H9 (cell line): ENCODE data around the gene MTF1. TPM values are rescaled to one million over a fixed set of nuclear protein-coding genes. Genes with fewer than 3 reads are reported as not detected.

Experiments
- DNase-seq: peaks from one replicate; pipeline ENCODE4 v3.0.0-alpha.2; 2017
- H2AFZ ChIP-seq: one replicate; pipeline ENCODE4 v1.6.1; 2013; ENCODE audit warnings: mild to moderate bottlenecking, low read length, control low read depth, moderate library complexity
- H2AK5ac ChIP-seq: 2 replicates; pipeline ENCODE4 v1.6.1; 2013; ENCODE audit warnings: low read length, control low read depth, mixed read lengths; ENCODE audit not compliant: insufficient read length
- H2BK120ac ChIP-seq: one replicate; pipeline ENCODE4 v1.6.1; 2013; ENCODE audit warnings: low read depth, mild to moderate bottlenecking, low read length, control low read depth, inconsistent platforms; ENCODE audit not compliant: poor library complexity, severe bottlenecking
- H2BK12ac ChIP-seq: 2 replicates; pipeline ENCODE4 v1.6.1; 2013; ENCODE audit warnings: low read length, control low read depth, mixed read lengths, low read depth; ENCODE audit not compliant: insufficient read length
- H2BK15ac ChIP-seq: 2 replicates; pipeline ENCODE4 v1.6.1; 2013; ENCODE audit warnings: low read depth, low read length, control low read depth
- H2BK20ac ChIP-seq: one replicate; pipeline ENCODE4 v1.6.1; 2013; ENCODE audit warnings: low read depth, mild to moderate bottlenecking, low read length, control low read depth, inconsistent platforms; ENCODE audit not compliant: poor library complexity, severe bottlenecking
- H2BK5ac ChIP-seq: 2 replicates; pipeline ENCODE4 v1.6.1; 2013; ENCODE audit warnings: low read length, control low read depth, mixed read lengths; ENCODE audit not compliant: insufficient read length
- H3K14ac ChIP-seq: 2 replicates; pipeline ENCODE4 v1.6.1; 2013; ENCODE audit warnings: low read length, control low read depth; ENCODE audit not compliant: insufficient read depth
- H3K18ac ChIP-seq: 2 replicates; pipeline ENCODE4 v1.6.1; 2013; ENCODE audit warnings: low read depth, mild to moderate bottlenecking, mixed read lengths, low read length, control low read depth; ENCODE audit not compliant: insufficient read length
- H3K23ac ChIP-seq: 2 replicates; pipeline ENCODE4 v1.6.1; 2013; ENCODE audit warnings: low read length, control low read depth, mixed read lengths, low read depth; ENCODE audit not compliant: insufficient read length
- H3K23me2 ChIP-seq: 2 replicates; pipeline ENCODE4 v1.6.1; 2013; ENCODE audit warnings: low read depth, mild to moderate bottlenecking, mixed read lengths, low read length, control low read depth; ENCODE audit not compliant: insufficient read length, poor library complexity, severe bottlenecking
- H3K27ac ChIP-seq: 2 replicates; pipeline ENCODE4 v1.5.1; 2013; ENCODE audit warnings: low read length, control low read depth, mixed read lengths, low read depth; ENCODE audit not compliant: insufficient read length
- H3K27me3 ChIP-seq: 2 replicates; pipeline ENCODE4 v1.6.1; 2013; ENCODE audit warnings: low read length, control low read depth, inconsistent platforms; ENCODE audit not compliant: insufficient read depth
- H3K4ac ChIP-seq: 2 replicates; pipeline ENCODE4 v1.6.1; 2013; ENCODE audit warnings: low read depth, mild to moderate bottlenecking, control low read depth, inconsistent platforms, low read length, moderate library complexity
- H3K4me1 ChIP-seq: 2 replicates; pipeline ENCODE4 v1.6.1; 2013; ENCODE audit warnings: low read length, control low read depth, inconsistent platforms; ENCODE audit not compliant: insufficient read depth
- H3K4me2 ChIP-seq: 2 replicates; pipeline ENCODE4 v1.6.1; 2013; ENCODE audit warnings: low read length, control low read depth, mixed read lengths; ENCODE audit not compliant: insufficient read length, insufficient read depth
- H3K56ac ChIP-seq: 2 replicates; pipeline ENCODE4 v1.6.1; 2013; ENCODE audit warnings: low read depth, mild to moderate bottlenecking, mixed read lengths, low read length, control low read depth; ENCODE audit not compliant: insufficient read length
- H3K79me1 ChIP-seq: 2 replicates; pipeline ENCODE4 v1.6.1; 2013; ENCODE audit warnings: low read depth, mild to moderate bottlenecking, moderate library complexity, low read length, control low read depth, inconsistent platforms; ENCODE audit not compliant: insufficient read depth, poor library complexity, severe bottlenecking
- H3K79me2 ChIP-seq: 2 replicates; pipeline ENCODE4 v1.6.1; 2013; ENCODE audit warnings: low read length, control low read depth, inconsistent platforms; ENCODE audit not compliant: insufficient read depth
- H3K9ac ChIP-seq: 2 replicates; pipeline ENCODE4 v1.6.1; 2013; ENCODE audit warnings: low read length, control low read depth, mixed read lengths; ENCODE audit not compliant: insufficient read length; ENCODE audit errors: extremely low read depth
- H3K9me3 ChIP-seq: one replicate; pipeline ENCODE4 v1.6.1; 2013; ENCODE audit warnings: low read depth, low read length, inconsistent platforms; ENCODE audit not compliant: control insufficient read depth
- H3T11ph ChIP-seq: one replicate; pipeline ENCODE4 v1.6.1; 2013; ENCODE audit warnings: mild to moderate bottlenecking, low read length, control low read depth, inconsistent platforms
- H4K20me1 ChIP-seq: one replicate; pipeline ENCODE4 v1.6.1; 2013; ENCODE audit not compliant: control insufficient read depth, insufficient read length, insufficient read depth
- H4K5ac ChIP-seq: 2 replicates; pipeline ENCODE4 v1.6.1; 2013; ENCODE audit warnings: low read depth, mild to moderate bottlenecking, mixed read lengths, low read length, control low read depth; ENCODE audit not compliant: insufficient read length
- H4K8ac ChIP-seq: replicated peaks from 2 replicates; pipeline ENCODE4 v1.6.1; 2013; ENCODE audit warnings: low read length, control low read depth, mixed read lengths, low read depth; ENCODE audit not compliant: insufficient read length
- H4K91ac ChIP-seq: 2 replicates; pipeline ENCODE4 v1.6.1; 2013; ENCODE audit warnings: low read depth, mild to moderate bottlenecking, moderate library complexity, mixed read lengths, low read length, control low read depth; ENCODE audit not compliant: insufficient read length
- H3K27ac Mint-ChIP-seq, 3 experiments: 2 replicates in 2 of 3; 3 replicates in 1 of 3; pipeline ENCODE4 v1.8.0; 2020 to 2021; ENCODE audit warnings: mixed read lengths in 3 of 3, mild to moderate bottlenecking in 1 of 3, moderate library complexity in 1 of 3
- H3K27me3 Mint-ChIP-seq: 2 replicates; pipeline ENCODE4 v1.8.0; 2021; ENCODE audit warnings: low read depth, mild to moderate bottlenecking, moderate library complexity, mixed read lengths
- H3K36me3 Mint-ChIP-seq, 3 experiments: 2 replicates in 2 of 3; 3 replicates in 1 of 3; pipeline ENCODE4 v1.8.0; 2020 to 2021; ENCODE audit warnings: low read depth in 3 of 3, mixed read lengths in 3 of 3; ENCODE audit not compliant: insufficient read depth in 1 of 3
- H3K4me1 Mint-ChIP-seq, 2 experiments: 2 replicates each; pipeline ENCODE4 v1.8.0; 2020; ENCODE audit warnings: mixed read lengths in 2 of 2
- H3K4me3 Mint-ChIP-seq, 2 experiments: 2 replicates in 1 of 2; 3 replicates in 1 of 2; pipeline ENCODE4 v1.8.0; 2020 to 2021; ENCODE audit warnings: mild to moderate bottlenecking in 2 of 2, mixed read lengths in 2 of 2, moderate library complexity in 1 of 2
- H3K9me3 Mint-ChIP-seq, 2 experiments: 2 replicates in 1 of 2; 3 replicates in 1 of 2; pipeline ENCODE4 v1.8.0; 2020; ENCODE audit warnings: mild to moderate bottlenecking in 2 of 2, mixed read lengths in 2 of 2, moderate library complexity in 1 of 2
- WGBS: extraction: QIAGEN DNeasy Blood & Tissue Kit; methylation state at CpG from one replicate; pipeline ENCODE4 v1.1.7; 2013; ENCODE audit warnings: missing lambda C conversion rate, low lambda C conversion rate, mixed read lengths; ENCODE audit not compliant: insufficient read length; ENCODE audit errors: extremely low coverage; 5-methylcytosine and 5-hydroxymethylcytosine counted together
- total RNA-seq: library from RNA; stranded (reverse); gene quantifications from 2 replicates; pipeline ENCODE4 v1.2.1, GENCODE V29; 2021
- TF ChIP-seq, protein P1 (sequence below): fragments of 200-600 bp; sonication (generic); conservative IDR thresholded peaks from 3 replicates; pipeline ENCODE4 v1.8.0; 2021; ENCODE audit warnings: antibody characterized with exemption, mild to moderate bottlenecking

The MTF1 gene
- total RNA-seq, 1 experiment from 2014 or later, result 17.0 TPM

DNA sequence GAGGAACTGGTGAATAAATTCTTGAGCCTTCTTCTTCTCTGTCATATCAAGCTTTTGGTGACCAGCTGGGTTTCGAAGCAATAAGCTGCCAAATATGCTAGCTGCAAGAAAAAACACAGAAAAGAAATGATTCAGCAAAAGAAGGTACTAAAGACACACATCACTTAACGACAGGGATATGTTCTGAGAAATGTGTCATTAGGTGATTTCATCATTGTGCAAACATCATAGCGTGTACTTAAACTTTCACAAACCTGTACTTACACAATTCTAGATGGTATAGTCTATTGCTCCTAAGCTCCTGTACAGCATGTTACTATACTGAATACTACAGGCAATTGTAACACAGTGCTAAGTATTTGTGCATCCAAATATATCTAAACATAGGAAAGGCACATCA lies 2.9 kb upstream of the MTF1 start:
- TF ChIP-seq, protein P1, sequence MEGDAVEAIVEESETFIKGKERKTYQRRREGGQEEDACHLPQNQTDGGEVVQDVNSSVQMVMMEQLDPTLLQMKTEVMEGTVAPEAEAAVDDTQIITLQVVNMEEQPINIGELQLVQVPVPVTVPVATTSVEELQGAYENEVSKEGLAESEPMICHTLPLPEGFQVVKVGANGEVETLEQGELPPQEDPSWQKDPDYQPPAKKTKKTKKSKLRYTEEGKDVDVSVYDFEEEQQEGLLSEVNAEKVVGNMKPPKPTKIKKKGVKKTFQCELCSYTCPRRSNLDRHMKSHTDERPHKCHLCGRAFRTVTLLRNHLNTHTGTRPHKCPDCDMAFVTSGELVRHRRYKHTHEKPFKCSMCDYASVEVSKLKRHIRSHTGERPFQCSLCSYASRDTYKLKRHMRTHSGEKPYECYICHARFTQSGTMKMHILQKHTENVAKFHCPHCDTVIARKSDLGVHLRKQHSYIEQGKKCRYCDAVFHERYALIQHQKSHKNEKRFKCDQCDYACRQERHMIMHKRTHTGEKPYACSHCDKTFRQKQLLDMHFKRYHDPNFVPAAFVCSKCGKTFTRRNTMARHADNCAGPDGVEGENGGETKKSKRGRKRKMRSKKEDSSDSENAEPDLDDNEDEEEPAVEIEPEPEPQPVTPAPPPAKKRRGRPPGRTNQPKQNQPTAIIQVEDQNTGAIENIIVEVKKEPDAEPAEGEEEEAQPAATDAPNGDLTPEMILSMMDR, result no peak
- Histone ChIP-seq H3K27ac (no peak overlapping the region), H2AK5ac (no peak overlapping the region), H2BK5ac (no peak overlapping the region), H2BK20ac (no peak overlapping the region), H3T11ph (no peak overlapping the region), H3K56ac (no peak overlapping the region), H2BK15ac (no peak overlapping the region), H3K4me1 (no peaks in the 10 kb centered on the region), H4K91ac (no peak overlapping the region), H2BK12ac (no peak overlapping the region), H2BK120ac (no peak overlapping the region), H2AFZ (no peak overlapping the region), H4K5ac (no peak overlapping the region), H3K9ac (no peak overlapping the region), H3K4me2 (no peak overlapping the region), H3K79me2 (peaks cover 2% of the 10 kb centered on the region; the same call in 1 of the 2 replicates), H3K14ac (no peak overlapping the region), H3K23ac (no peak overlapping the region), H3K79me1 (peaks cover 4% of the 10 kb centered on the region), H4K20me1 (no peaks in the 10 kb centered on the region), H3K23me2 (peaks cover 8% of the 10 kb centered on the region), H3K4ac (no peak overlapping the region), H3K18ac (no peak overlapping the region), H3K9me3 (no peaks in the 10 kb centered on the region), H4K8ac (no peak overlapping the region), H3K27me3 (no peaks in the 10 kb centered on the region)
- Mint-ChIP-seq H3K27ac (no peak overlapping the region), H3K27me3 (no peaks in the 10 kb centered on the region), H3K36me3 (peaks cover 1 to 31% (median 25%) of the 10 kb centered on the region in 3 experiments; a peak in 5 of 7 replicates), H3K9me3 (no peaks in the 10 kb centered on the region), H3K4me1 (peaks cover 9 to 12% of the 10 kb centered on the region in 2 experiments), H3K4me3 (no peak overlapping the region)
- no CpG with 5 or more reads among the region's 3 CpGs for WGBS
- DNase-seq, result no peak
